Measurements from ENCODE around the gene MATK. TPM values are rescaled to one million over a fixed set of nuclear protein-coding genes. Genes with fewer than 3 reads are reported as not detected.
A peak's percentile ranks its signal among the peaks of the same experiment; 100 is the strongest.

Gene MATK
- total RNA-seq, 2 donors from 2014 or later = 0.66 to 1.2 TPM

DNA sequence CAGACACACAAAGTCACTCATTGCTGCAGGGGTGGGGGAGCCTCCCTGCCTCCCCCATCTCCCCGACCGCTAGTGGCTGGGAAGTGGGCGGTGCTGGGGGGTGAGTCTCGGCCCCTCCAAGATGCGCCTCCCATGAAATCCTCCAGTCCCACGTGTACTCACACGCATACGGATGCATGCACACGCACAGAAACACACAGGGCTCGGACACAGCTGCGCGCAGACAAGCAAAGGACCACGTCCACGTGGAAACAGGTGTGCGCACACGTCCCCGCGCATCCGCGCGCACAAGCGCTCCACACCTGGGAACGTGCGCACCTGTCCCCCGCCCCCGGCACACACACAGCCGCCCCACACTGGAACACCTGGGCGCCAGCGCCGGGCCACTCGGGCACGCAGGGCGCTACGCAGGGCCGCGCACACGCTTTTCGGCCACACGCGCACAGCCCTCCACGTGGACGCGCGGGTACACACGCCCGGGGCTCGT lies 687 bp downstream of the MATK start:
- no peak for DNase-seq
- H3K27ac ChIP-seq = no peak overlapping the region
- H3K9ac ChIP-seq (ENCODE audit: low read depth in 2 of 2, low read length in 2 of 2) = no peak overlapping the region
- H3K4me1 ChIP-seq = no peaks in the 10 kb centered on the region
- no peaks in the 10 kb centered on the region for H3K9me3 ChIP-seq
- peaks cover 7% of the 10 kb centered on the region for H3K27me3 ChIP-seq
- peak overlapping the region; percentile 20 for H3K4me3 ChIP-seq
- intact Hi-C loops (cut with DNase I) = no loop called here
- TF ChIP-seq, protein P1, sequence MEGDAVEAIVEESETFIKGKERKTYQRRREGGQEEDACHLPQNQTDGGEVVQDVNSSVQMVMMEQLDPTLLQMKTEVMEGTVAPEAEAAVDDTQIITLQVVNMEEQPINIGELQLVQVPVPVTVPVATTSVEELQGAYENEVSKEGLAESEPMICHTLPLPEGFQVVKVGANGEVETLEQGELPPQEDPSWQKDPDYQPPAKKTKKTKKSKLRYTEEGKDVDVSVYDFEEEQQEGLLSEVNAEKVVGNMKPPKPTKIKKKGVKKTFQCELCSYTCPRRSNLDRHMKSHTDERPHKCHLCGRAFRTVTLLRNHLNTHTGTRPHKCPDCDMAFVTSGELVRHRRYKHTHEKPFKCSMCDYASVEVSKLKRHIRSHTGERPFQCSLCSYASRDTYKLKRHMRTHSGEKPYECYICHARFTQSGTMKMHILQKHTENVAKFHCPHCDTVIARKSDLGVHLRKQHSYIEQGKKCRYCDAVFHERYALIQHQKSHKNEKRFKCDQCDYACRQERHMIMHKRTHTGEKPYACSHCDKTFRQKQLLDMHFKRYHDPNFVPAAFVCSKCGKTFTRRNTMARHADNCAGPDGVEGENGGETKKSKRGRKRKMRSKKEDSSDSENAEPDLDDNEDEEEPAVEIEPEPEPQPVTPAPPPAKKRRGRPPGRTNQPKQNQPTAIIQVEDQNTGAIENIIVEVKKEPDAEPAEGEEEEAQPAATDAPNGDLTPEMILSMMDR (IDR thresholded peaks at IDR 0.05) = no peak
- no peaks in the 10 kb centered on the region for H3K36me3 ChIP-seq

DNA sequence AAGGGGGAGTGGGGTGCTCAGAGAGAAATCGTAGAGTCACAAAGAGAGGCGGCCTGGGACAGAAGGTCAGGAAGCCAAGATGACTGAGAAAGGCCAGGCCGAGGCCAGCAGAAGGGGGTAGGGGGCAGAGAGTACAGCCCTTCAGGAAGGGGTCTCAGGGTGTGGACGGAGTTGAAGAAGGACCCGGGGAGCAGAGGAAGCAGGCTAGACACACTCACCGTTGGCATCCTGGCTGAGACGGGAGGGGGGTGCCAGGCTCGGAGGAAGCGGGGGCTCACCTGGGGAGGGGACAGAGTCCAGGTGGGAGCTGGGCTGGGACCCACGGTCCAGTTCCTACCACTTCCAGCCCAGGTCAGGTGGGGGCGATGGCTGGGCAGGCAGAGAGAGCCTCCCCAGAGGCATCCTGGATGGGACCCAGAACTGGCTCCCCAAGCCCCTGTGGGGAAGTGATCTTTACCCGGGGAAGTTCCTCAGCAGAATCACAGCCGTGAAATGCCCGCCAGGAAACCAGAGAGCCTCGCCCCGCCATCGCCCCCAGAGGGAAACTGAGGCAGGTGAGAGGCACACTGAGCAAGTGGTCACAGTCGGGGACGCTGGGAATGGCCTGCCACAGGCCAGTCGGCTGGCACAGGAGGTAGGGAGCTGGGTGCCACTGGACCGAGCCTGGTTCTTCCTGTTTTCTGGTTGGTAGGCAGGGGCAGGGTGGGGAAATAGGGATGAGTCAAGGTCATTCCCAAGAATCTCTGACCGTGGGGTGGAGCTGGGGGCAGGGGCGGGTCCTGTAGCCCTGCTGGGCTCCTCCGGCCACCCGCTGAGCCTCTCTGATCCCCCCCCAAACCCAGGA lies 1.4 kb downstream of the MATK start:
- Histone ChIP-seq H3K9me3 (no peaks in the 10 kb centered on the region), H3K9ac (ENCODE audit: low read depth in 2 of 2, low read length in 2 of 2) (peak overlapping the region in 1 of 2 donors; percentile 12), H3K36me3 (no peaks in the 10 kb centered on the region), H3K27ac (no peak overlapping the region), H3K4me1 (no peaks in the 10 kb centered on the region), H3K4me3 (no peak overlapping the region), H3K27me3 (peaks cover 7% of the 10 kb centered on the region)
- TF ChIP-seq, protein P1 (IDR thresholded peaks at IDR 0.05) = no peak
- intact Hi-C loops (cut with DNase I) = no loop called here
- DNase-seq = no peak

DNA sequence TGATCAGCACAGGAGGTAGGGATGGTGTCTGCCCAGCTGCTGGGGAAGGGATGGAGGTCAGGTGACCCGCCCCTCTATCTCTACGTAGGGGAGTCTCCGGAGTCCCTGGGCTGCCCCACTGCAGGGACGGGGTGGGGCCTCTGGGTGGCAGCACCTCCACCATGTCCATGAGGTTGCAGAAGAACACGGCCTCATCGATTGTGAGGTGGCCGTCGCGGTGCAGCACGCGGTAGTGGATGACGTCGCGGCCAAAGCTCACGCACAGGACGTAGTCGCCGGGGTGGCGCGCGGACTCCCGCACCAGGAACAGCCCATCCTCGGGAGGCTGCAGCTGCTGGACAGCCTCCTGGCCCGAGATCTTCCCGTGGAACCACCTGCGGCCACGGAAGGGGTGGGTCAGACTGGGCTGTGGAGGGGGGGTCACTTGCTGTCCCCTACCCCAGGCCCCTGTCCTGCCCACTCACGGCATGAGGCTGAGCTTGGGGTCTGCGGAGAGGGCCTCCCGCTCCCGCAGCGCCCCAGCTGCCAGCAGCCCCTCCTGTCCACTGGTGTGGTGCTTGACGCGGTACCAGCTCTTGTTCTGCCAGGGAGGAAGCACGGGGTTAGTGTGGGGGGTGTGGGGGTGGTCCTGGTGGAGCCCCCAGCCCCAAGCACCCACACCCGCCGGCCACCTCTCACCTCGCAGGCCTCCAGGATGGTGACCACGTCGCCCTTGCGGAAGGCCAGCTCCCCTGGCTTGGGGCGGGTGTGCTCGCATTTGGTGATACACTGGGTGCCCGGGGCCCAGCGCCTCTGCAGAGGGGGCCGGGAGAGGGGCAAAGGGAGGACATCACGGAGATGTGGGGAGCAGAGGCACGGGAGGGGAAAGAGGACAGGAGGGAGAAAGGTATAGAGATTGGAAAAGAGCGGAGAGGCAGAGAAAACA lies 2.3 kb downstream of the MATK start:
- intact Hi-C loops (cut with DNase I) = no loop called here
- no peak overlapping the region for H3K27ac ChIP-seq
- no peaks in the 10 kb centered on the region for H3K9me3 ChIP-seq
- no peak for DNase-seq
- TF ChIP-seq, protein P1 (IDR thresholded peaks at IDR 0.05) = peak; percentile 28
- peak overlapping the region in 1 of 2 donors; percentile 12 for H3K9ac ChIP-seq (ENCODE audit: low read depth in 2 of 2, low read length in 2 of 2)
- H3K27me3 ChIP-seq = peaks cover 7% of the 10 kb centered on the region
- no peaks in the 10 kb centered on the region for H3K36me3 ChIP-seq
- no peak overlapping the region for H3K4me3 ChIP-seq
- H3K4me1 ChIP-seq = no peaks in the 10 kb centered on the region

DNA sequence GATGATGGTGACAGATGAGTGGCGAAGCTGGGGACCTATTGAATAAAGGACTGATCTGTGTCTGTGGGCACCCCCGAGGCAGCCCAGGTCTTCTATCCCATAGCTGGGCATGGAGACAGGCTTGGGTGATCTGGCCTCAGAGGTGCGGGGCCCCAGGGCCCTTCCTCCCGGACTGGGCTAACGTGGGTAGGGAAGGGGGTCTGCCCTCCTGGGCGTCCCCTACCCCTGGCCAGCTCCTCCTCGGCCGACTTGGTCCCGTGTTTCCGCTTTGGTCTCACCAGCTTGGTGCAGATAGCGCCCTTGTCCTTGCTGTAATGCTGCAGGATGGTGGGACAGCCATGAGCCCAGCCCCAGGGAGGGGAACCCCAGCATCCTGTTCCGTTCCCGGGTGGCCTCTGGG lies 3.3 kb downstream of the MATK start:
- Histone ChIP-seq H3K9me3 (no peaks in the 10 kb centered on the region), H3K4me1 (no peaks in the 10 kb centered on the region), H3K9ac (ENCODE audit: low read depth in 2 of 2, low read length in 2 of 2) (no peak overlapping the region), H3K36me3 (no peaks in the 10 kb centered on the region), H3K4me3 (no peak overlapping the region), H3K27me3 (peaks cover 7% of the 10 kb centered on the region), H3K27ac (no peak overlapping the region)
- intact Hi-C loops (cut with DNase I) = no loop called here
- TF ChIP-seq, protein P1 (IDR thresholded peaks at IDR 0.05) = no peak
- DNase-seq = no peak

DNA sequence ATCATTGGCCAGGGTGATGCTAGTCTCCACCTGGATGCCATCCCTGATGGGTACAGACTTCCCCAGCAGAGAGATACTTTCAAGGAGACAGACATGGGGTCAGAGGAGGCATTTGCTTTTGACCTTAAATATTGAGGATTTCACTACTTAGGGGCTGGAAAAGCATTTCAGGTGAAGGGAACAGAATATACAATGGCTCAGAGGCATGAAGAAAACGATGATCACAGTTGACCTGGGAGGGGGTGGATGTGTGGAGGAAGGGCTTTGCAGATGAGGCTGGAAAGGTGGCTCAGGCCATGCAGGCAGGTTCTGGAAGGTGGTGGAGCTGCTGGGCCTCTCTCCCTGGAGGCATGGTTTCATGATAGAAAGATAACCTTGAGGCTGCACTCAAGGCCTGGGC lies 3.9 kb downstream of the MATK start:
- H3K9me3 ChIP-seq = no peaks in the 10 kb centered on the region
- no peak overlapping the region for H3K4me3 ChIP-seq
- TF ChIP-seq, protein P1 (IDR thresholded peaks at IDR 0.05) = no peak
- no peak overlapping the region for H3K9ac ChIP-seq (ENCODE audit: low read depth in 2 of 2, low read length in 2 of 2)
- peaks cover 7% of the 10 kb centered on the region for H3K27me3 ChIP-seq
- H3K4me1 ChIP-seq = no peaks in the 10 kb centered on the region
- intact Hi-C loops (cut with DNase I) = no loop called here
- H3K36me3 ChIP-seq = no peaks in the 10 kb centered on the region
- H3K27ac ChIP-seq = no peak overlapping the region
- no peak for DNase-seq
